Fibroblast of pulmonary artery (primary cell): ENCODE measurements around the gene PYGM.
A peak's percentile ranks its signal among the peaks of the same experiment; 100 is the strongest.

Source experiments
- DNase-seq: peaks from one replicate; pipeline ENCODE4 v3.0.0-alpha.2; 2010; ENCODE audit warnings: low read depth
- H3K4me3 ChIP-seq: replicated peaks from 2 replicates; pipeline ENCODE4 v1.5.1; 2011; ENCODE audit warnings: low read depth, mild to moderate bottlenecking, control low read depth, low read length, moderate library complexity
- CTCF ChIP-seq: IDR thresholded peaks from 2 replicates; pipeline ENCODE4 v1.5.1; 2011; ENCODE audit warnings: mild to moderate bottlenecking, control low read depth, low read length, inconsistent platforms; ENCODE audit errors: missing control alignments

PYGM gene

DNA sequence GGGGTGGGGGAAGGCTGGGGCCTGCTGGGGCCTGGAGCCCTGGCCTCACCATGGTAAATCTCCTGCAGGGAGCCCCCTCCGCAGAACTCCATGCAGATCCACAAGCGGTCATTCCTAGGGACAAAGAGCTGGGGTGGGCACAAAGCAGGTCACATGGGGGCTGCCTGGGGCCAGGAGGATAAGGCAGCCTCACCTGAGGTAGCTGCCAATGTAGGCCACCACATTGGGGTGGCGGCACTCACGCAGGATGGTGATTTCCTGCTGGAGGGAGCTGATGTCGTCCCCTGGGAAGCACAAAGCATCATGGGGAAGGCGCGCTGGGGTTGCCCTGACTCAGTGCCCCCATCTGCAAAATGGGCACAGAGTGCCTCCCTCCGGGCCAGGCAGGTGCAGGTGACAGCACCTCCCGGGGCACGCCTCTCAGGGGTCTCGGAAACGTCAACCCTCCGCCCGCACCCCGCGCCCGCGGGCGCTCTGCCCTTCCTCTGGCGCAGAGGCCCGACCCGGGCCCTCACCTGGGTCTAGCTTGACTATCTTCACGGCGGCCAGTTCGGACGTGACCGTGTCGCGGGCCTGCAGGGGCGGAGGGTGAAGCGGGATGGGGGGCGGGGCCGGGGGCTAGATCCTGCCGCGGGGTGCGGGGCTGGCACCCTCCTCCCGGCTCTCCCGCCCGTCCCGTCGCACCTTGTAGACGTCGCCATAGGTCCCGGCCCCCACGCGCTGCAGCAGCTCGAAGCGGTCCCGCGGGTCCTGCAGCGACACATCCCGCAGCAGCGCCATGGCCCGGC, 42.8 kb upstream of the PYGM start:
- H3K4me3 ChIP-seq = peak overlapping the region; percentile 76
- TF ChIP-seq CTCF = no peak
- no peak for DNase-seq

GRCh38 chr11:64801561-64802369, 42.0 kb upstream of the PYGM start:
- no peak for DNase-seq
- H3K4me3 ChIP-seq = peak overlapping the region; percentile 76
- no peak for TF ChIP-seq CTCF

DNA sequence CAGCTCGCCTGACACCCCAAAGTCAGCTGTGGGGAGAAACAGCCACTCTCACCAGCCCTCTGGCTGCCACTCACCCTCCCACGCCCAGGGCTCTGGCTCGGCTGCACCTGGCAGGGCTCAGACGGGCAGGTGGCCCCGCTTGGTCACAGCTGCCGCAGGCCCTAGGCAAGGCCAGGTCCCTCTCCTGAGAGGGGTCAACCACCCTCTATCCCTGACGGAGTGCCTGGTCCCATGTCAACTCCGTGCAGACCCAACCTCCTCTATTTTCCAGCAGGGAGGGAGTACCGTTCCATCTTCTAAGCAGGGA, 41.3 kb upstream of the PYGM start:
- no peak for TF ChIP-seq CTCF
- no peak for DNase-seq
- H3K4me3 ChIP-seq = no peak overlapping the region

- H3K4me3 ChIP-seq = no peak overlapping the region
- no peak for DNase-seq
- no peak for TF ChIP-seq CTCF
Measured at GRCh38 chr11:64800303-64801157, 40.8 kb upstream of the PYGM start.

DNA sequence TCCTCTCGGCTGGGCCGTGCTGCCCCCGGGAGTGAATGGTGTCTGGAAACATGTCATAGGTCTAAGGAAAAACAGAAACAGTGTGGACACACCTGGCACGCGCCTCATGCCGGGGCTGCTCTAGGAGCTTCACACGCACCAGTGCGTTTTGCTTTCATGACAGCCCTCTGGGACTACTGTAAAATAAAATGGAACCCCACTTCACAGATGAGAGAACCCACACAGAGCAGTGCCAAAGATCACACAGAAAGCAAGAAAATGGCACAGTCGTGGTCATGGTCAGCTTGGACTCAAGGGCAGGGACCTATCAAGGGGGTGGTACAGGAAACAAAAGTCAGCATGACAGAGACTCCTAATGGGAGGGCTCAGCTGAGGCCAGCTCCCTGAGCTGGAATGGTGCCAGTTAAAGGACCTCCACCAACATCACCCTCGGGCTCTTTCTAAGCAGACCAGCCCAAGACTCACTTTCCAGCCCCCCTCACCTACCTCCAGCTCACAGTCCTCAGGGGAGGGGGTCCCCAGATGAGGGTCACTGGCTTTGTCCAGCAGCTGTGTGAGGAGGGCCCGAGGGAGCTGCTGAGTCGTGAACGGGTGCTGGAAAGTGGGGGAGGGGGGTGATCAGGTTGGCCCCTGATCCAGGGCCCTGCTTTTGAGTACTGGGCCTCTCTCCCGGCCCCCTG, 40.0 kb upstream of the PYGM start:
- peak; percentile 19 for DNase-seq
- no peak overlapping the region for H3K4me3 ChIP-seq
- no peak for TF ChIP-seq CTCF

DNA sequence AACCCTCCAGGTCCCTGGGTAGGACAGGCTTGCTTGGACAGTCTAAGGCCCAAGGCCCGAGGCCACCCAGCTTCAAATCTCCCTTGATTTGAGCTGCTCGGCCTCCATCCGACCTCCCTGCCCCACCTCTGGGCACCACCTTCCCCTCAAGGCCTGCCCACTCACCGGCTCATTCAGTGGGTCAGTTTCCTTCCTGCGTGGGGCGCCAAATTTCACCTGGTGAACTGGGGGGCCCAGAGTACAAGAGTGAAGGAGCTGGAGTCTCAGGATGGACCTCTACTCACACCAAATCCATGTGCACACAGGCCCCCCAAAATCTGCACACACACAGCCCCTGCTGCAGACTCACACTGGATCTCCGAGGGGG, 39.5 kb upstream of the PYGM start:
- no peak for DNase-seq
- no peak for TF ChIP-seq CTCF
- no peak overlapping the region for H3K4me3 ChIP-seq
